NCI-H1417 (cell line): ENCODE results near the gene NSMCE4A.
"Not testable (repeated sequence)": the region's sequence is repeated elsewhere in the genome, so short reads cannot be mapped to it uniquely, and the experiment has no call there.

Experiments used
- DNase-seq, 3 experiments: peaks; one replicate each; lab custom pipeline; 2025; lab: John Stamatoyannopoulos, UW

NSMCE4A gene

DNA sequence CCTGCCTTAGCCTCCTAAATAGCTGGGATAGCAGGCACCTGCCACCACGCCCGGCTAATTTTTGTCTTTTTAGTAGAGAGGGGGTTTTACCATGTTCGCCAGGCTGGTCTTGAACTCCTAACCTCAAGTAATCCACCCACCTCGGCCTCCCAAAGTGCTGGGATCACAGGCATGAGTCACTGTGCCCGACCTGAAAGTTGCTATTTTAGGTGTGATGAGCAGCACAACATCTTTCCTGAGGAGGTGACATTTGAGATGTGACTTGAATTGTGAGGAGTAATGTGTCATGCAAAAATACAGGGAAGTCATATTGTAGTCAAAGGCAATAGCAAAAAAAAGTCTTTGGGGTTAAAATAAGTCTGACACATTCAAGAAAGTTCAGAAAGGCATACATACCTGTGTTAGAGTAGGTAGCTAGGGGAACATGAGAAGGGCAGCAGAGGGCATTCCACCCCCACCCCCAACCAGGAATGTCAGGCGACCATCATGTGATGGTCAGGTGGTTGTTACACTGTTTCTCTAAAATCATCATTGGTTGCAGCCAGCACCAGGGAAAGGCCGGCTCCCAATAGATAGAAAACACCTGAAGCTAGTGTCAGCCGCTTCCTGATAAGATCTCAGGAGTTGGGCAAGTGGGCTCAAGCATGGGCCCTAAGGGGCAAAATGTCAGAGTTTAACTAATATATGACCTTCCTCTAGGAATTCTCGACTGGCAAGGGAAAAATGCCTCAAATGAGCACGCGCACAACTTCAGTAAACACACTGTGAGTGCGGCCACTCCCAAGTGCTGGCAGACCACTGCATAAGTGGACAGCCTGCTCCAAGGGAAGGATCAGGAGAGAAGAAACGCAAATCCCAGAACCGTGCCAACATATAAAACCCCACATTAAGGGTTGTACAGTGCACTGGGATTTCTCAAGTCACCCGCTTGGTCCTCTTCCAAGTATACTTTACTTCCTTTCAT is 13.6 kb upstream of the NSMCE4A start, which contains the start of gene TACC2:
Gene TACC2, plus strand, starts transcription at position 803 of the 964 bp plus-strand sequence. CDS start 32,819 bp downstream, outside the sequence.
- no peak for DNase-seq

- no peak for DNase-seq
Measured at GRCh38 chr10:121984463-121984862, 9.4 kb upstream of the NSMCE4A start.

- DNase-seq: no peak
Measured at GRCh38 chr10:121983852-121984251, 8.8 kb upstream of the NSMCE4A start.

- DNase-seq: no peak
Measured at GRCh38 chr10:121981346-121981745, 6.3 kb upstream of the NSMCE4A start.

- DNase-seq: no peak
Measured at GRCh38 chr10:121978511-121978910, 3.5 kb upstream of the NSMCE4A start.

- no peak for DNase-seq
Measured at GRCh38 chr10:121976607-121977006, 1.6 kb upstream of the NSMCE4A start.

- no peak for DNase-seq
Measured at GRCh38 chr10:121975295-121976086, 474 bp upstream of the NSMCE4A start.

GRCh38 chr10:121974019-121974534 is 940 bp downstream of the NSMCE4A start:
- DNase-seq: no peak

DNA sequence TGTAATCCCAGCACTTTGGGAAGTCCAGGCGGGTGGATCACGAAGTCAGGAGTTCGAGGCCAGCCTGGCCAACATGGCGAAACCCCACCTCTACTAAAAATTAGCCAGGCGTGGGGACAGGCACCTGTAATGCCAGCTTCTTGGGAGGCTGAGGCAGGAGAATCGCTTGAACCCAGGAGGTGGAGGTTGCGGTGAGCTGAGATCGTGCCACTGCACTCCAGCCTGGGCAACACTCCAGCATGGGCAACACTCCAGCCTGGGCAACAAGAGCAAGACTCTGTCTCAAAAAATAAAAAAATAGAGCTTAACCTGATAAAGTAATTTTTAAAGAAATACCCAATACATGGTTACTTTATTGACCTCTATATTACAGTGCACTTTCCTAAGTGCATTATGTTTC is 5.9 kb downstream of the NSMCE4A start:
- DNase-seq: not testable (repeated sequence)

DNA sequence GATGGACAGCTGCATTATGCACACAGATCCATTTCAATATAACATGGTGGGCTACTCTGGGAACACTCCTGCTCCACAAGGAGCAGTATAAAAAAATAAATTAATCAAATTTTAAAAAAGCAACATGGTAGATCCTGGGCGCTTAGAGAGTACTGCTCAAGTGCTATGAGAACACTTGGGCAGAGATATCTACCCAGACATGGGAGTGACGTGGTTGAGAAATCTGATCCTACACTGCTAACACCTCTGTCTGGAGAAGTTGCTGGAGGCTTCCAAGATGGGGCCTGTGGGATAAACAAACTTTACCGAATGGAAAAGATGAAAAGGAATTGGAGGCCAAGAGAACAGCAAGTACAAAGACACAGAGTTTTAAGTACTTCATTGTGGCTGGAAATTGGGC is 9.0 kb downstream of the NSMCE4A start:
- no peak for DNase-seq

- no peak for DNase-seq
Measured at GRCh38 chr10:121961456-121961855, 13.6 kb downstream of the NSMCE4A start.

DNA sequence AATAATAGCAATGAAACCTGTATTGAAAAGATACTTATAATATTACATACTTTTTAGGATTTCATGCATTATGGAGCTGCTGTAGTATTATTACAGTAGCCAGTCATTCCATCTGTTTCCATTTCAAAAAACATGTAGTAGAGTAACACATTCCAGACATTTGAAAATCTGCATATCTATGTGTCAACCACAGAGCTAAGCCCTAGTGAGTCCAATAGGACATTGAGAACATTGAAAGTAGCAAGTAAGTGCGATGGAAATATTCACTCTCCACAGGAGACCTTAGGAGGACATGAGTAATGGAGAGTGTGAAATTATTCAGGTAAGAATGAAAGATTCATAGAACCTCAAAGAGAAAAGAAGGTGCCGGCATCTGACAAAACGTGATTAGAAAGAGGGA is 15.3 kb downstream of the NSMCE4A start:
- DNase-seq: no peak

GRCh38 chr10:121956111-121957061 is 18.6 kb downstream of the NSMCE4A start:
- DNase-seq: no peak

DNA sequence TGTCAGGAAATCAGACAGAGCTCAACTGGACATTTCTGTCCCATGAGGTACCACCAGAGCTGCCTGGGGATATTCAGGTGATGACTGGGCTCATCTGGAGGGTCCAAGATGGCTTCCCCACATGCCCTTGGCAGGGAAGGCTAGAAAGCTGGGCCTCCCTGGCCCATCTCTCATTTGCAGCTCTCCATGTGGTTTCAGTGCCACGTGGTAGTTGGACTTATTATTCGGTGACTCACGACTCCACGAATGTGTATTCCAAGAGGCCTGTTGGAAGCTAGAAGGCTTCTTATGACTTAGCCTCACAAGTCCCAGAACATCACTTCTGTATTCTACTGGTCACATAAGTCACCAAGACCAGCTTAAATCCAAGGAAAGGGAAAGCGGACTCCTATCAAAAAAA is 22.8 kb downstream of the NSMCE4A start:
- no peak for DNase-seq

DNA sequence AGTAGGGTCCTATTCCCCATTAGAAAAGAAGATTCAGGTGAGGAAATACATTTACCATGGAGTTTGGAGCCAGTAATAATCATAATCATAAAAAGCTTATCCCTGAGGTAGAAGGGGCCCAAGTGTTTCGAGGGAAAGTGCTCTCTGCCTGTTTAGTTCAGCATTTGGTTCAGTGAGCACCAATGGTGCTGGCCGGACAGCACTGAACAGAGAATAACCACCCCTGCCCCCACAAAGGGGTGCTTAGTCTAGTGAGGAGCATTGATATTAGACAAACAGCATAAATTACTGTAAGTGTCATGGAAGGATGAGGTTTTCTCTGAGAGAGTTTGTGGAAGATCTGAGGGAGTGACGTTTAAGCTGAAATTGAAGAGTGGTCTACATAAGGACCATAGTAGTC is 25.6 kb downstream of the NSMCE4A start:
- no peak for DNase-seq

- DNase-seq: no peak
Measured at GRCh38 chr10:121949049-121949448, 26.0 kb downstream of the NSMCE4A start.

DNA sequence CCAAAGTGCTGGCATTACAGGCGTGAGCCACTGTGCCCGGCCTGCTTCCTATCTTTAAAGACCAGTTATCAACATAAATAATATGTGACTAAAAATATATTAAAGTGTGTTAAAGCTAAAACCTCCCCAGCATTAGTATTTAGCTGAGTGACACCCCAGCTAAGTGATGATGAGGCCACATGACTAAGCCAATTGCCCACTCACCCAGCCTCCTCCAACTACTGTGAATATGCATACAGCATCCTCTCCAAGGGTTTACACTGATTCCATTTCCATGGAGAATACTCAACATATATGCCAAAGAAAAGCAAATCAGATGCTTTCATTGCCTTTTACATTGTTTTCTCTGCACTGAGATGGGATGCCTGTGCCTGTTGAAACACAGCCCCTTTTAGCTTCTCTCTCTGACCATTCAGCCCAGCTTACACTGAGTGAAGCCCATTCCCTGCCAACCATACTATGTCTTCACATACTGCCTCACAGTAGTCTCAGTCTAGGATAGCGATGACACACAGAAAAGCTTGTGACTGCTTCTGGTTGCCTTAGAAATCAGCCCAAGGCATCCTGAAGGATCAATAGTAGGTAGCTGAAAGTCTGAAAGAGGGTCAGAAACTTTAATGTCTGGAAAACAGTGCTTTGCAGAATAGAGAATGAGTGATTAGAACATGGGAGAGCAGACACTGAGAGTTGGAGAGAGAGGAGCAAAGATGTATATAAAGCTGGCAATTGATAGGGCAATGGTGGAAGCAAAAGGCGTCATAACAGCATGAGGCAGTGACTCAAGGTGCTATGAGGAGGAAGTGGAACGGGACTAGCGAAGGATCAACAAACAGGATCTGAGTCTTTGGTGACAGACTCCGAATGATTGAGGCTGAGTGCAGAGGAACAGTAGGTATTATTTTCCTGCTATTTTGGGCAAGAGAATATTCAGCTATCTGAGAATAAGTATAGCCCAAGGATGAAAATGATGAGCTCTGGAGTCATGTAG is 27.4 kb downstream of the NSMCE4A start:
- no peak for DNase-seq

GRCh38 chr10:121942749-121943416 is 32.1 kb downstream of the NSMCE4A start:
- DNase-seq: no peak

DNA sequence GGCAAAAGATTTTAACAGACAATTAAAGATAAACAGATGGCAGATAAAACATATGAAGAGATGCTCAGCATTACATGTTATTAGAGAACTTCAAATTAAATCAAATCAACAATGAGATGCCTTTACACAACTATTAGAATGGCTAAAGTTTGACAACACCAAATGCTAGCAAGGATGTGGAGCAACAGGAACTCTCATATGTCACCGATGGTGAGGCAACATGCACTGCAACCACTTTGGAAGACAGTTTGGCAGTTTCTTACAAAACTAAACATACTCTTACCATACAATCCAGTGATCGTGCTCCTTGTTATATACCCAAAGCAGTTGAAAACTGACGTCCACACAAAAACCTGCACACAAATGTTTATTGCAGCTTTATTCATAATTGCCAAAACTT is 33.5 kb downstream of the NSMCE4A start:
- DNase-seq: no peak

DNA sequence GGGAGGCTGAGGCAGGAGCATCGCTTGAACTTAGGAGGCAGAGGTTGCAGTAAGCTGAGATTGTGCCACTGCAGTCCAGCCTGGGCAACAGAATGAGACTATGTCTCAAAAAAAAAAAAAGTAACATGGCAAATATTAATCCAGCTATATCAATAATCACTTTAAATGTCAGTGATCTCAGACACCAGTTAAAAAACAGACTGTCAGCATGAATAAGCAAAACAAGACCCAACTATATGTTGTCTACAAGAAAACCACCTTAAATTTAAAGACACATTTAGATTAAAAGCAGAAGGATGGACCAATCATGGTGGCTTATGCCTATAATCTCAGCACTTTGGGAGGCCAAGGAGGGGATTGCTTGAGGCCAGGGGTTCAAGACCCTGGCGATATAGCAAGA is 38.7 kb downstream of the NSMCE4A start:
- no peak for DNase-seq
